Measurements from ENCODE around the gene NRIP3.

DNA sequence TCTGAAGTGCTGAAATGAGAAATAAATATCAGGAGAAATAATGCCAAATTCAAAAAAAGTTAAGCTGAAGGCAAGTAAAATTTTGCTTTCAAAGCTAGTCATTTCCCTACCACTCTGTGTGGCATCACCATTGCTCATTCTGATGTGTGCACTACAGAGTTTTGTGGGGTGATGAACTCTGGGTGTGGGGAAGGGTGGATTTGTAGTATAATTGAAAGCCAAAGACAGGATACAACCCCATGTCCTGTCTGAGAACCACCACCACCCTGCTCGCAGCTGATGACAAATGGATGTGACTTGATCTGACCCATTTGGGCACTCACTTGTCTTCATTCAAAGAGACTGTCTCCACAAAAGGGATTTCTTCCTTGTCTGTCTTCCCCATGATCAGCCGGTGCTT is 20.2 kb downstream of the NRIP3 start:
- TF ChIP-seq, protein P1, sequence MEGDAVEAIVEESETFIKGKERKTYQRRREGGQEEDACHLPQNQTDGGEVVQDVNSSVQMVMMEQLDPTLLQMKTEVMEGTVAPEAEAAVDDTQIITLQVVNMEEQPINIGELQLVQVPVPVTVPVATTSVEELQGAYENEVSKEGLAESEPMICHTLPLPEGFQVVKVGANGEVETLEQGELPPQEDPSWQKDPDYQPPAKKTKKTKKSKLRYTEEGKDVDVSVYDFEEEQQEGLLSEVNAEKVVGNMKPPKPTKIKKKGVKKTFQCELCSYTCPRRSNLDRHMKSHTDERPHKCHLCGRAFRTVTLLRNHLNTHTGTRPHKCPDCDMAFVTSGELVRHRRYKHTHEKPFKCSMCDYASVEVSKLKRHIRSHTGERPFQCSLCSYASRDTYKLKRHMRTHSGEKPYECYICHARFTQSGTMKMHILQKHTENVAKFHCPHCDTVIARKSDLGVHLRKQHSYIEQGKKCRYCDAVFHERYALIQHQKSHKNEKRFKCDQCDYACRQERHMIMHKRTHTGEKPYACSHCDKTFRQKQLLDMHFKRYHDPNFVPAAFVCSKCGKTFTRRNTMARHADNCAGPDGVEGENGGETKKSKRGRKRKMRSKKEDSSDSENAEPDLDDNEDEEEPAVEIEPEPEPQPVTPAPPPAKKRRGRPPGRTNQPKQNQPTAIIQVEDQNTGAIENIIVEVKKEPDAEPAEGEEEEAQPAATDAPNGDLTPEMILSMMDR (IDR thresholded peaks at IDR 0.05; ENCODE audit: low read depth, low read length, poor library complexity, severe bottlenecking): no peak
- no peak for TF ChIP-seq EZH2phosphoT487 (IDR thresholded peaks at IDR 0.05; ENCODE audit: borderline replicate concordance, low read length)

Measured in DOHH2 (cell line).